HG03039 (cell line): ENCODE measurements around the gene ATG13.

Source experiments
- ATAC-seq: cut with Tn5 transposase; IDR thresholded peaks from one replicate; pipeline ENCODE4 v1.9.1; 2021; ENCODE audit warnings: mild to moderate bottlenecking, moderate library complexity; ENCODE audit not compliant: unreplicated experiment

The ATG13 gene

DNA sequence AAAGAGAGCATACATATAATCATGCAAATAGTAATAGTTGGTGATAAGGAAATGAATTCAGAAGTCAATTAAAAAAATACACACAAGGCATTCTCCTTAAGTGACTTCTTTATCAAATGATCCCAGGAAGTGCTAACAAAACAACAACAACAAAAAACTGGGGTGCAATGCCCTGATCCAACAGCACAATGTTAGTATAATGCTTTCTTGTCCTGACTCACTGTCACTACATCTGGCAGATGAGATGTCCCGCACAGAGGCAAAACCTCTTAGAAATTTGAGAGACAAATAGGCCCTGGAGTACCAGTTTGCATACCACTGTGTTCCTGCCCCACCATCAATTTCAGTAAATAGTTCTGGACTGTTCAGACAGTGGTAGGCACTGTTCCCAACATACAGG, 12.6 kb upstream of the ATG13 start:
- ATAC-seq = no peak

DNA sequence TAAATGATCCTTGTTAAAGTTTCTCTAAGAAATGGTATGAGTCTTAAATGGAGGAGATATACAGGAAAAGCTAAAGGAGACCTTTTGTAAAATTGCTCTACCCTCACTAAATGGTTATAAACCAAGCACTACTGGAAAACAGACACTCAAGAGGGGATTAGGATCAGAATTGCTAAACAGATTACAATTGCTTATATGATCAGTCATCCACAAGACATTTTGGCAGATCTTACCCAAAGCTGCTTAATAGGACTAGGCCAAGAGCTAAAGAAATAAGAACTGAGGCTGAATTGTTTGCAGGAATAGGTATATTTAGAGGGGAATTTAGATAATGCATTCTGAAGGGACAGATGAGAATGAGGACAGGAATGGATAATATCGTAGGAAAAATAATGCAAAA, 9.8 kb upstream of the ATG13 start:
- no peak for ATAC-seq

DNA sequence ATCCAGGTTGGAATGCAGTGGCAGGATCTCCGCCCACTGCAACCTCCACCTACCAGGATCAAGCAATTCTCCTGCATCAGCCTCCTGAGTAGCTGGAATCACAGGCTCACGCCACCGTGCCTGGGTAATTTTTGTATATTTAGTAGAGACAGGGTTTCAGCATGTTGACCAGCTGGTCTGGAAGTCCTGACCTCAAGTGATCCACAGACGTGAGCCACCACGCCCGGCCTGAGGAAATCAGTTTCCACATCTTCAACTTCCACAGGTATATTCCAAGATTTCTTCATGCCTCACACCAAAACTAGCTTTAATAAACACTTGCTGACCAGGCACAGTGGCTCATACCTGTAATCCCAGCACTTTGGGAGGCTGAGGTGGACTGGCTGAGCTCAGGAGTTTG, 8.0 kb upstream of the ATG13 start:
- ATAC-seq = no peak

DNA sequence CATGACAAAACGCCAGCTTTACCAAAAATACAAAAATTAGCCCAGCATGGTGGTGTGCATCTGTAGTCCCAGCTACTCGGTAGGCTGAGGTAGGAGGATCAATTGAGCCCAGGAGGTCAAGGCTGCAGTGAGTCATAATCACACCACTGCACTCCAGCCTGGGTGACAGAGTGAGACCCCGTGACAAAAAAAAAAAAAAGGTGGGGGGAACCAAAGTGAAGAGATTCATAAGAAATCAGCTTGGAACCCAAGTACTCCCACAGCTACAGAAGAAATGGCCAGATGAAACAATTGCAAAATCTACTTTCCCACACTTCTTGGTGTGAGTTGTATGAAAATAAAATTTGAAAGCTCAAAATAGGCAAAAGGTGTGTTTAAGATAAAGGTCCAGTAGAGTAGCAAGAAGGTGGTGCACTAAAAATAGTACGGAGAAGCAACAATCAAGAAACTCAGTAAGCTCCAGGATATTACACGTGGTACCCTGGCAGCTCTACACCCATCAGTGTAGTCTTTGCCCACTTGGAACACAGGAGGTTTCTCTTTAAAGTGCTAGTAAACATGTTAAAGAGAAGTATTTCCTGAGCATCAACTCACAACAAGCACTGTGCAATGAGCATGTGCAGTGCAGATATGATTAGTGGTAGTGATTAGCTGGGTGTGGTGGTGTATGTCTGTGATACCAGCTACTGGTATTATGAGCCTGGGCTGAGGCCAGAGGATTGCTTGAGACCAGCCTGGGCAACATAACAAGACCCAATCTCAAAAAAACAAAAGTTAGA, 5.6 kb upstream of the ATG13 start:
- ATAC-seq = no peak

DNA sequence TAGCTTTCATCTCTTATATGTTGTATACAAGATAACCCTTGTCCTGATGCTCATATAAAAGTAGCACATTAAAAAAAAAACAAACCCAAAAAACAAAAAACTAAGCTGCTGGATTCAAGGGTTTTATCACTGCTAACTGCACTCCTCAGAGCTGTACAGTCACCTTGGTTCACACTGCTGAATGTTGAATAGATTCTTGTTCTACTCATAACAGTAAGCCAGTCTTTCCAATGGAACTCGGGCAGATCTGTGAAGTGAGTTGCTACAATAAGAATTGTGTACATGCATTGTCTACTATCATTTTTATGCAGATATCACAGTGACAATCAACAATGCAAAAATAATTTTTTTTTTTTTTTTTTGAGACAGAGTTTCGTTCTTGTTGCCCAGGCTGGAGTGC, 5.0 kb upstream of the ATG13 start:
- no peak for ATAC-seq

DNA sequence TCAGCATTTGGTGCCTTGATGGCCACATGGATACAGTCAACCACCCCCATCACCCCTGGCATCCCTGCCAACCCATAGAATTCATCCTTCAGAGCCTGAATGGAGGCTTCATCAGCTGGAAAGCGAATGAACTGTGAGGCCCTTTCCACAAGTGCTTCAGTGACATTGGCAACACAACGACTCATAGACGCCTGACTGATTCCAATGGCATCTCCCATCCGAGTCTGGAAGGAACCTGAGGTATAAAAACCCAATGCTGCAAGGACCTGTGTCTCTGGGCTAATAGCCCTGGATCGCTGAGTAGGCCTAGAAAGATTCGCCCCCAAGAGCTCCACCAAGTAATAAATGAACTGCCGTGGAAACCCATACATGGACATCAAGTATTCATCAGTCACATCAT, 1.6 kb upstream of the ATG13 start:
- no peak for ATAC-seq

DNA sequence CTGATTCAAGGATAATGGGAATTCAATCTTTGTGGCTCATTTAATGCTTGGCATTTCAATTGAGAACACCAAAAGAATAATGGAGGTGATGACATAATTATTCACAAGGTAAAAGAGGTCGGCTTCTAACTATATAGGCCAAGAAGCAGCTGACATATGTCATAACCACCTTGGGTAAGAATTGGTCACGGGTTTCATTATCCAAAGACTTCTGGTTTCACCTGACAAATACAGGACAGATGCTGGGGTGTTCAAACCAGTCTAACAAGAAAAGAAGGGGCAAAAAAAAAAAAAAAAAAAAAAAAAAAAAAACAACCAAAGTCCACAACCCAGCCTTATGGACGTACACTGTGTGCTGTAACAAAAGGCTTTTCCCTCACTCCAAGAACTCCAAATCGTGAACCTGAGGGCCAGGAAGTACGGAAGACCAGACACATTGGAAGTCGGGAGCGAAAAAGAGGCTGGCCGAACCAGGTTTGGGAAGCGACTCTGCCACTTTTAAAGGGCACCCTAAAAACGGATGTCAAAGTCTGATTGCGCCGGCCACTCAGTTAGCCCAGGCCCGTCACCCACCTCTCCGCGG, 711 bp upstream of the ATG13 start:
- ATAC-seq = no peak

DNA sequence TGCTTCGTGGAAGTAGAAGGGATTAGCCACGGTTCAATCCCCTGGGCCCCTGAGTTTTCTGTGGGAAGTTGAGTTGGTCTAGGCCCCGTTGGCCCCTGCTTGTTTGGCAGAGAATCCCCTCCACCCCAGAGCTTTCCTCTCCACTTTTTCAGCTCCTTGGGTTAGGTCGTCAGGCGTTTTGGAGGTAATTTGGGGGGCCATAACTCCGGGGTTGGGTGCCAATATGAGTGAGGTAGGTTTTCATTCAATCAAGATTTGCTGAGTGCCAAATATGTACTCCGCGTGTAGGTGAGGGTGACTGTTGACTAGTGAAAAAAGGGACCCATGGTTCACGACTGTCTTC, 590 bp downstream of the ATG13 start:
- no peak for ATAC-seq

DNA sequence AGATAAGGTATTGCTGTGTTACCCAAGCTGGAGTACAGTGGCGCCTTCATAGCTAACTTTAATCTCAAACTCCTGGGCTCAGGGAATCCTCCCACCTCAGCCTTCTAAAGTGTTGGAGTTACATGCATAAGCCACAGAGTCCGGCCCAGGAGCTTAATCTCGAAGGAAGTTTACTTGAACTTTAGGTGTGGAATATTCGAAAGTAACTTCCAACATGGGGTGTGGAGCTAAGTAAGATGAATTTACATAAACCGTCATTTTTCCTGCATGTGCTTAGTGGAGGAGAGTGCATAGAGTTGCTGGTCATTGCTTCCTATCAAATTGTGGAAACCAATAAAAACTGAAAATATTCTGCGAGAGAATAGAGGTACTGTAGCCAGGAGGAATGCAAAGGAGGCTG, 1.5 kb downstream of the ATG13 start:
- ATAC-seq = no peak

DNA sequence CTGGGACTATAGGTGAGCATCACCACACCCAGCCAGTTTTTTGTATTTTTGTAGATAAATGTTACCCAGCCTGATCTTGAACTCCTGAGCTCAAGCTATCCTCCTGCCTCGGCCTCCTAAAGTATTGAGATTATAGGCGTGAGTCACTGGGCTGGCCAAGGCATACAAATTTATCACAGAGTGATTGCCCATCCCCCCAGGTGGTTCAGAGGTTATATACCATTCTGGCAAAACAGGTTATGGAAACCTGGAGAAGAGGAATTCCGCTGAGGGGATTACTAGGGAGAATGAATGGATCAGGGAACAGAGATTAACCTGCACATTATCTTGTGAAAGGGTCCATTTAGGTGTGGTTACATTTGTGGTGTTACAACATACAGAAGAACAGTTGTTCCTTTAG, 8.1 kb downstream of the ATG13 start:
- ATAC-seq = no peak

DNA sequence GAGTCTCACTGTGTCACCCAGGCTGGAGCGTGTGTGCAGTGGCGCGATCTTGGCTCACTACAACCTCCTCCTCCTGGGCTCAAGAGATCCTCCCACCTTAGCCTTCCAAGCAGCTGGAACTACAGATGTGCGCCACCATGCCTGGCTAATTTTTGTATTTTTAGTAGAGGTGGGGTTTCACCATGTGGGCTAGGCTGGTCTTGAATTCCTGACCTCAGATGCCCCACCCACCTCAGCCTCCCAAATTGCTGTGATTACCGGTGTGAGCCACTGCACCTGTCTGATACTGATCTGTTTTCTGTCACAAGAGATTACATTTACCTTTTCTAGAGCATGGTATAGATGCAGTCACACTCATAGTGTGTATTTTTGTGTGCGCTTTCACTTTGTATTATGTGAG, 11.6 kb downstream of the ATG13 start:
- no peak for ATAC-seq

DNA sequence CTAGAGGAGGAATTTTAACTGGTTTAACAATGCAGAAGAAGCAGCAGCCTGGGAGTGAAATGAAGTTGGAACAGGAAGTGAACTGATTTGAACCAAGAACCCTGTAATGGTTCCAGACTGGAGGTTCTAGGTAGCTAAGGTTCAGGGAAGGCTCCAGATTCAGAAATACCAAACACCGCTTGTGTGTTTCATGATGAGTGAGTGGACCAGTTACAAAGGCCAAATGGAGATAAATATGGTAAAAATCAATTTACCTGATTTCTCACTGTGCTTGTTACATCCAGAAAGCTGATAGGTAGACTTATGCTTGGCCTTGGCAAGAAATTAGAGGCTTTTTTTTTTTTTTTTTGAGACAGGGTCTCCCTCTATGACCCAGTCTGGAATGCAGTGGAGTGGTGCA, 12.9 kb downstream of the ATG13 start:
- no peak for ATAC-seq

DNA sequence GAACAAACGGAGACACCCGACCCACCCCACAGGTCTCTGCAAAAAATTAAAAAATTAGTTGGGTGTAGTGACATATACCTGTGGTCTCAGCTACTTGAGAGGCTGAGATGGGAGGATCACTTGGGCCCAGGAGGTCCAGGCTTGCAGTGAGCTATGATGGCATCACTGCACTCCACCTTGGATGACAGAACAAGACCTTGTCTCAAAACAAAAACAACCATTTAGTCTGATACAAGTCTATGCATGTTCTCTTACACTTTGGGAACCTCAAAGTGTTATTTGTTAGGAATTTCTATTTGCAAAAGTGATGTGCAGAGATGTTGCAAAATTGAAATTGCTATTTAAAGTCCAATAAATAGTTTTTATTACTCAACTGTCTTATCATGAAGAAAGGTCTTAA, 14.3 kb downstream of the ATG13 start:
- ATAC-seq = no peak

DNA sequence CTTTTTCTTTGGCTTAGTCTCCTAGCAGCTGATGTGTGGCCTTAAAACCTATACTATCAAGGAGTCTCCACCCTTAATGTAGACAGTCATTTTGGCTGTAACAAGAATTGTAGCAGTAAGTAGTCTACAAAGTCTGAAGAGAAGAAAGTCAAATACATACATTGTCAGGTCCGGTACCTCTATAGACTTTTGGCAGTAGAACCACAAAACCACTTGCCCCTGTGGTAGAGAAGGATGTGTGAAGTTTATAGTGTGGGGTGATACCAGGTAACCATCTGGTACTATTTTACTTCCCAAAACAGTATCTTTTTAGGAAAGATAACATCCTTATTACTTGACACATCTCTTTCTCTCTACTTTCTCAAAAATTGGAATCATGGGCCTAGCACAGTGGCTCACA, 15.1 kb downstream of the ATG13 start:
- no peak for ATAC-seq

DNA sequence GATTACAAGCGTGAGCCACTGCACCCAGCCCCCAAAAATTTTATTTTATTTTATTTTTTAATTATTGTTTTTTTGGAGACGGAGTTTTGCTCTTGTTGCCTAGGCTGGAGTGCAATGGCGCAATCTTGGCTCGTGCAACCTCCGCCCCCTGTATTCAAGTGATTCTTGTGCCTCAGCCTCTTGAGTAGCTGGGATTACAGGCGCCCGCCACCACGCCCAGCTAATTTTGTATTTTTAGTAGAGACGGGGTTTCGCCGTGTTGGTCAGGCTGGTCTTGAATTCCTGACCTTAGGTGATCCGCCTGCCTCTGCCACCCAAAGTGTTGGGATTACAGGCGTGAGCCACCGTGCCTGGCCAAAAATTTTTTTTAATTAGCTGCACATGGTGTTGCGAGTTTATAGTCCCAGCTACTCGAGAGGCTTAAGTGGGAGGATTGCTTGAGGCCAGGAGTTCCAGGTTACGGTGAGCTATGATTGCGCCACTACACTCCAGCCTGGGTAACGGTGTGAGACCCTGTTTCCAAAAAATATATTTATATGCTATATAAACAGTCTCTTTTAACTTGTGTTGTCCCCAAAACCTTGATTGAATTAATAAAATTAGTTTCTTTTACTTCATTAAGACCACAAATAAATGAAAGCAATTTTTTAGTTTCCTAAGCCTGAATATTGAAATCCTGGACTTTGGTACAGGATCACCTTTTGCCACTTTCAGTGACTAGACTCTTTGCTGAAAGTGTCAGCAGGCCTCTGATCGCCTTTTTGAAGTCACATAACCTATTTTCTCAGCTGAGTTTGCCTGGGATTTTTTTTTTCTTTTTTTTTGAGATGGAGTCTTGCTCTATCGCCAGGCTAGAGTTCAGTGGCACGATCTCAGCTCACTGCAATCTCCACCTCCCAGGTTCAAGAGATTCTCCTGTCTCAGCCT, 16.2 kb downstream of the ATG13 start:
- no peak for ATAC-seq

DNA sequence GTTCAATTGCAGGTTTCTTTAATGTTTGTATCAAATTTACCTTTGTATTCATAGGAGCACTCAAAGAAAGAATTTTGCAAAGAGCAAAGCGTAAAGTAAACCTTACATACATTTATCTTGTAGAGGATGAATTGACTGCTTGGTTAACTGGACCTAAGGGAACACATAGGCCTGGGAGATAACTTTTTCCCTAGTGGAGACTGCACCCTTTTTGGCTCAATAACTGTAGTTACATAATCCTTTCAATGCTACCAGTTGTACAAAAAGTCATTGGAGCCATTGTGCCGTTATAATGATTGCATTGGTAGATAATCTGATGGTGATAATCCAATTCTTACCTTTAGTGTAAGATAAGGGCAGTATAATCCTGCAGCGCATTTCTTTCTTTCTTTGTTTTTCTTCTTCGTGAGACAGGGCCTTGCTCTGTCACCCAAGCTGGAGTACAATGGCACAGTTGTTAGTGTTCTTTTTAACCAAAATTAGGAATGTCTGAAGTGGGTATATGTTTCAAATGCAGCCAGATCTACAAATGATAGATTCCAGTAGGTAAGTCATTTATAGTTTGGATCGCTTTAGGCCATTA, 18.3 kb downstream of the ATG13 start:
- no peak for ATAC-seq

DNA sequence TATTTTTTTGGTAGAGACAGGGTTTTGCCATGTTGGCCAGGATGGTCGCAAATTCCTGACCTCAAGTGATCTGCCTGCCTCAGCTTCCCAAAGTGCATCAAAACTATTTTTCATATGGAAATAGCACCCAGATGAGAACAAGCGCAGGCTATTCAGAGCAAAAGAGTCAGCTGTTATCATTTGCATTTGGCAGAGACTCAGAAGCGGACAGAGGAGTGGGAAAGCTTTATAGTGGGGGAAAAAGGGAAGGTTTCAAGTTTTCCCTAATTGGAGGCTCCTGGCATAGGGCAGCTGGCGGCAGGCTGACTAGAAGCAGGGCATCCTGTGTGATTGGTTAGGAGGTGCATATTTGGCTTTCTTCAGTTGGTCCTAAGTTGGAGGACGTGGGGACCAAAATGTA, 20.2 kb downstream of the ATG13 start:
- ATAC-seq = no peak

DNA sequence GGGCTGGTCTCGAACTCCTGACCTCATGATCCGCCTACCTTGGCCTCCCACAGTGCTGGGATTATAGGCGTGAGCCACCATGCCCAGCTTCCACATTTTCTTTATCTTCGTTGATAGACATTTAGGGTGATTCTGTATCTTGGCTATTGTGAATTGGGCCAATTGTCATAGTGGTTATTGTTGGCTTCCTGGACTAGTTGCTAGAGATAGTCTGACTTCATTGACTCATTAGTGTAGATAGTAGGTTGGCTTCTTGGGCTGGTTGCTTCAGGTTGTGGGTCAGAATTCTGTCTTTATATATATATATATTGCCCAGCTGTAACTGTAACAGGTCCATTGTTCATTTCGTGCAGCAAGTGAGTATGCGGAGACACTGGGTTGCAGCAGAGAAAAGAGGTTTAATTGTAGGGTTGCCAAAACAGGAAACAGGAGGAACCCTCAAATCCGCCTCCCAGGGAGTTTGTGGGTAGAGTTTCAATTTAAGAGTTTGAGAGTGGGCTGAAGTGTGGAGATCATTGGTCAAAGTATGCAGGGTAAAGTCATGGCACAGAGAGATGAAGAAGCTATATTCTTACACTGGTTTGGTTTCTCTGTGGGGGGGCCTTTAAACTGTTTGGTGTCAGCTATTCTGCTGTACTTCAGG, 22.0 kb downstream of the ATG13 start:
- no peak for ATAC-seq

DNA sequence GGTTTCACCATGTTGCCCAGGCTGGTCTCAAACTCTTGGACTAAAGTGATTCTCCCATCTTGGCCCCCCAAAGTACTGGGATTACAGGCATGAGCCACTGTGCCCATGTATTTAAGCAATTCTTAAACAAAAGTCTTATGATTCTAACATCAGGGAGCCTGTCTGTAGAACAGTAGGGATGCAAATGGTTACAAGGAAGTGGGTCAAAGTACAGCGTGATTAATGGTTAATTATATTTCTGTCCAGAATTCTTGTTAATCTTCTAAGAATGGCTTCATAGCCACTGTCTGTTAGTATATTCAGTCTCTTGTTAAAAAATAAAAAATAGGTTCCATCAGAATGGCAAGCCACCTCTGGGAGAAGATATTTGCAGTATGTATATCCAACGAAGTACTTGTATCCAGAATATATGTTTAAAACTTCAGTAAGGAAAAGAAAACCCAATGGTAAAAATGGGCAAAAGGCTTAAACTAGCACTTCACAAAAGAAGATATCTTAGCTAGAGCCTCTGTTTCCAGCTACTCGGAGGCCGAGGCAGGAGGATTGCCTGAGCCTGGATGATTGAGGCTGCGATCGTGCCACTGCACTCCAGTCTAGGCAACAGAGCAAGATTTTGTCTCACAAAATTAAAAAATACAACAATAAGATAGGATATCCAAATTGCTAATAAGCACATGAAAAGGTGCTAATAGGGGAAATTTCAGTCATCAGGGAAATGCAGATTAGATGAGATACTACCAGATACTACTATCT, 22.9 kb downstream of the ATG13 start:
- ATAC-seq = no peak

DNA sequence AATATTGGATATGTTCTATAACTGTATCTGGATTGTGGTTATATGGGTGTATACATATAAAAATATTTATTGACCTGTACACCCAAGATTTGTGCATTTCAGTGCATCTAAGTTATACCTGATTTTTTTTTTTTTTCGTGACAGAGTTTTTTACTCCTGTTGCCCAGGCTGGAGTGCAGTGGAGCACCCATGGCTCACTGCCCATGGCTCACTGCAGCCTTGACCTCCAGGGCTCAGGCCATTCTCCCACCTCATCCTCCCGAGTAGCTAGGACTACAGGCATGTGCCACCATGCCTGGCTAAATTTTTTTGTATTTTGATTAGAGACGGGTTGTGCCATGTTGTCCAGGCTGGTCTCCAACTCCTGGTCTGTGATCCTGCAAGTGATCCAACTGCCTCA, 24.3 kb downstream of the ATG13 start:
- no peak for ATAC-seq
